Adrenal gland (tissue), 12 donors: ENCODE results near the gene USB1. TPM values are rescaled to one million over a fixed set of nuclear protein-coding genes. Genes with fewer than 3 reads are reported as not detected.

Experiments
- DNase-seq, 7 donors: peaks; one replicate each; pipeline ENCODE4 v3.0.0-alpha.2; 2019 to 2020
- H3K27ac ChIP-seq, 5 donors: fragments of 200-600 bp; sonication (generic) in 4 of 5; 1 replicate in 3 of 5; 2 replicates in 2 of 5; pipeline versions ENCODE4 v1.5.1 to v1.8.0; 2016 to 2020; ENCODE audit warnings: mild to moderate bottlenecking in 1 of 5
- H3K27me3 ChIP-seq: fragments of 200-600 bp; 2 replicates; pipeline ENCODE4 v1.8.0; 2021
- H3K36me3 ChIP-seq, 2 donors: fragments of 200-600 bp; replicated peaks in 1 of 2; 1 replicate in 1 of 2; 2 replicates in 1 of 2; pipeline versions ENCODE4 v1.5.1 to v1.8.0; 2018 to 2022
- H3K4me1 ChIP-seq, 2 donors: fragments of 200-600 bp; replicated peaks in 1 of 2; 1 replicate in 1 of 2; 2 replicates in 1 of 2; pipeline versions ENCODE4 v1.5.1 to v1.8.0; 2018 to 2021
- H3K4me3 ChIP-seq, 4 donors: fragments of 200-600 bp; sonication (generic) in 3 of 4; one replicate each; pipeline ENCODE4 v1.5.1; 2016 to 2018
- H3K9me3 ChIP-seq, 3 donors: fragments of 200-600 bp; sonication (generic) in 1 of 3; replicated peaks in 1 of 3; 1 replicate in 2 of 3; 2 replicates in 1 of 3; pipeline versions ENCODE4 v1.5.1 to v1.8.0; 2016 to 2021
- CTCF ChIP-seq, 6 experiments: fragments of 450-650 bp in 4 of 6; fragments of 200-600 bp in 2 of 6; sonication (generic) in 1 of 6; IDR thresholded peaks; 1 replicate in 5 of 6; 2 replicates in 1 of 6; pipeline versions ENCODE4 v1.5.1 to v1.8.0; 2016 to 2021; ENCODE audit warnings: antibody characterized with exemption in 6 of 6, mild to moderate bottlenecking in 2 of 6, moderate library complexity in 1 of 6
- POLR2A ChIP-seq, 2 donors: fragments of 450-650 bp; IDR thresholded peaks; one replicate each; pipeline ENCODE4 v1.6.1; 2017; ENCODE audit warnings: antibody characterized with exemption in 2 of 2, mild to moderate bottlenecking in 2 of 2, moderate library complexity in 1 of 2
- WGBS, 4 donors: extraction: QIAGEN DNeasy Blood & Tissue Kit in 2 of 4; methylation state at CpG; one replicate each; pipeline versions ENCODE4 v1.1.5 to v1.1.7; 2013 to 2017; 5-methylcytosine and 5-hydroxymethylcytosine counted together
- intact Hi-C, 2 donors: fragments of 100-400 bp; cut with DNase I; formaldehyde crosslinking; loops; one replicate each; pipeline versions ENCODE4 v1.14.1 to v1.15.0; 2022 to 2023
- polyA plus RNA-seq, 3 donors: library from polyadenylated mRNA; stranded (reverse); fragments of 200-250 nt in 2 of 3; fragments of 350-450 nt in 1 of 3; fragmentation: Illumina TruSeq in 1 of 3; extraction: RNeasy Lipid Tissue Mini Kit (QIAGEN cat#74804) in 1 of 3; gene quantifications; one replicate each; pipeline ENCODE4 v1.2.3, GENCODE V29; 2013 to 2014
- total RNA-seq, 9 donors: library from RNA; depleted of rRNA in 4 of 9; stranded (reverse); fragments of >200 nt in 4 of 9; fragments of 120-200 nt in 1 of 9; fragmentation: NEBNext Ultra II Directional in 1 of 9; extraction: Animal tissue kit (Norgen Biotek cat#: 25700) in 1 of 9; gene quantifications; one replicate each; pipeline versions ENCODE4 v1.1.0 to v1.2.4, GENCODE V29; 2013 to 2023
- donor health status: healthy with polysubstance abuse.
- donor health status: Bipolar disorder and iron deficiency.
- donor health status: DM: yes; HTN: yes; CAD: no.
- donor health status: DM: no; HTN: no; CAD: no.
- donor health status: DM: no; HTN: no; CAD: no.
- donor health status: DM: yes; HTN: yes; CAD: no.

USB1 gene
- total and polyA plus RNA-seq, 12 donors: 26.9 to 273 (median 48.3) TPM

DNA sequence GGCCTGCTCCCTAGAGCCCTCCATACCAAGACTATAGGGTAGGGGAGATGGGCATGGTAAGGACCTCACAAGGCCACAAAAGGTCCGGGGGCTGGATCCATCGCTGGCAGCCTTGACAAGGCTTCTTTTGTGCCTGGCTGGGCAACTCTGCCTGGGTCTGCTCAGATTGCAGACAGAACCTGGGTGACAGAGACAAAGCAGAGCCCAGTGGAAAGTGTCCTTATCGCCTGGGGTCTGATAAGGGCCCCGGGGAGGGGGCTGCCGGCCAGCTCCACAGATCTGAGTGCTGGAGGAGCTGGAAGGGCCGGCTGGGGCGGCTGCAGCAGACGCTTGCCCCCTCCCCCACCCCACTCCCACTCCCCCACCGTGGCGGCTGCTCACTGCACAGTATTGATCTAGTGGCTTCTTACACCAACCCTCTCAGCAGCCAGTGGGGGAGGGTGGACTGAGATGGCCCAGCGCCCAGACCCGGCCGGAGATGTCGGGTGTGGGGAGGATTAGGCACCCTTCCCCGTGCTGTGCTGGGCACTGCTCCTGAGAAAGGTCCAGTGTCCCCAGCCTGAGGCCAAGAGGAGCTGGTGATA lies 31.6 kb downstream of the USB1 start:
- DNase-seq: peak; percentile 58 to 76 (median 71)
- intact Hi-C loops: no loop called here
- Histone ChIP-seq H3K27me3 (no peaks in the 10 kb centered on the region), H3K4me1 (peaks cover 0 to 32% of the 10 kb centered on the region in 2 donors), H3K36me3 (no peaks in the 10 kb centered on the region), H3K9me3 (no peaks in the 10 kb centered on the region), H3K4me3 (no peak overlapping the region), H3K27ac (peak overlapping the region in 1 of 5 donors; percentile 26)
- TF ChIP-seq CTCF (IDR thresholded peaks at IDR 0.05) (no peak), POLR2A (IDR thresholded peaks at IDR 0.05) (no peak)
- WGBS, 4 donors: 21 to 35% (median 23%) methylated on average over 4 to 15 of the region's 15 CpGs; no CpG with 5 or more reads in 1 of the 4 donors

GRCh38 chr16:58034128-58034685 lies 33.0 kb downstream of the USB1 start:
- Histone ChIP-seq H3K4me3 (no peak overlapping the region), H3K4me1 (peaks cover 0 to 22% of the 10 kb centered on the region in 2 donors), H3K9me3 (no peaks in the 10 kb centered on the region), H3K36me3 (no peaks in the 10 kb centered on the region), H3K27me3 (no peaks in the 10 kb centered on the region), H3K27ac (no peak overlapping the region)
- no peak for TF ChIP-seq CTCF (IDR thresholded peaks at IDR 0.05)
- TF ChIP-seq POLR2A (IDR thresholded peaks at IDR 0.05): no peak
- DNase-seq: no peak
- 89 to 92% (median 91%) methylated on average over 12 to 14 of the region's 14 CpGs for WGBS, 4 donors
- intact Hi-C loops: no loop called here

DNA sequence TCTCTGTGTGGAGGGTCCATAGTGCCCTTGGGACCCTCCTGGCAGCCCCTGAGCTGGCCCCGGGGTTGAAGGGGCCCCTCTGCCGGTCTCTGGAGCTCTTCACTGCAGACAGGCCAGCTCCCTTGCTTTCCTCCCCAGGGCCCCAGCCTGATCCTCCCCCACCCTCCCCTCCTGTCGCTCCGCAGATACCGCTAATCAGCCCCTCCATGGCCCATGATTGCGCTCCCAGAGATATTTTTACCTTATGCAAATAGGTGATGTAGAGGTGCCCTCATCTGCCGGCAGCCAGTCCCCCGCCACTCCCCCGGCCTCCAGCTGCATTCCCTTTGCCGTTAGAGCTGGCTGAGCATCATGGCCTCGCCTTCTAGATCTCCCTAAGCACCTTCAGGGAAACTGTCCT lies 33.6 kb downstream of the USB1 start:
- intact Hi-C loops: no loop called here

More for the DNA sequence above, 33.6 kb downstream of the USB1 start:
- TF ChIP-seq CTCF (IDR thresholded peaks at IDR 0.05) (no peak), POLR2A (IDR thresholded peaks at IDR 0.05) (no peak)
- 89 to 93% (median 91%) methylated on average over 2 to 11 of the region's 11 CpGs for WGBS, 4 donors
- Histone ChIP-seq H3K27ac (no peak overlapping the region), H3K27me3 (no peaks in the 10 kb centered on the region), H3K4me1 (peaks cover 0 to 27% of the 10 kb centered on the region in 2 donors), H3K36me3 (no peaks in the 10 kb centered on the region), H3K9me3 (no peaks in the 10 kb centered on the region), H3K4me3 (no peak overlapping the region)
- DNase-seq: no peak
